GM21619 (cell line): ENCODE data around the gene NR5A2.

Experiments used
- ATAC-seq: cut with Tn5 transposase; IDR thresholded peaks from one replicate; pipeline ENCODE4 v1.9.1; 2021; ENCODE audit not compliant: unreplicated experiment

NR5A2 gene

DNA sequence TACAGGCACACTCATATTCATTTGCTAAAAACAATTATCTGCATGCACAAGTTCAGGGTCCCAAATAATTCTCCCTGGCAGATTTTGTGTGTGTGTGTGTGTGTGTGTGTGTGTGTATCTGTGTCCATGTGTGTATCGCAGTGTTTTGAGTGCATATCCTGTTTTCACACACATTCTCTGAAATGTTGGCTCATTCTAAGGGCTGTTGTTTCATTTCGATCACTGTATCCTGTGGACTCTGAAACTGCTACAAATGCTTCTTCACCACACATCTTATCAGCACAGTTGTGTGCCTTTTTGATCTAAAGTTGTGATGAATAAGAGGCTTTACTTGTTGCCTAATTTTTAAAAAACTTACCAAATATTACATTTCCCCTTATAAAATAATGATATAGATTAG, 34.6 kb downstream of the NR5A2 start:
- no peak for ATAC-seq

DNA sequence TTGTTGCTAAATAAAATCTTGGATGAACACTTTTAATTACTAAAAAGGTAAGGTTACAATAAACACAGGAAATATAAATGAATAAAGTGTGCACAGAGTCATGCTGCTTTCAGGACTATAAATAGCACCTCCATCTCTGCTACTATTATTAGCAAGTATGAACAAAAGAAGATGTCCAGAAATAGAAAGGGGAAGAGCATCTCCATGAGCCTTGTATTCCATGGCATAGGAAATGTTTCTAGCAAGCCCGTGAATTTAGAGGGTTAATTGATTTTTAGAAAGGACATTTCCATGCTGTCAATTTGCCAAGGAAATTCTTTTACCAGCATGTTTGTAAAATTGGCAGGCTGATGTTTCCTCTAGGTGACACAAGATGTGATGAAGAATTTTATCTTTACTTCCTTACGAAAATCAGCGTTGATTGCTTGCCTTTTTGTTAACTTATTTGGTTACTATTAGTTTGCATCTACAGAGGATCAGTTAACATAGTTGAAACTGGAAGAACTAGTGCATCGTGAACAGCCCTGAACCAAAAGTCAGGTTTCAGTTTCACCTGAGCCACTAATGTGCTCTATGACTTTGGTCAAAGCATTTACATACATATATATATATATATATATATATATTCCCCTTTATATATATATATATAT, 45.3 kb downstream of the NR5A2 start:
- peak; percentile 98 for ATAC-seq

DNA sequence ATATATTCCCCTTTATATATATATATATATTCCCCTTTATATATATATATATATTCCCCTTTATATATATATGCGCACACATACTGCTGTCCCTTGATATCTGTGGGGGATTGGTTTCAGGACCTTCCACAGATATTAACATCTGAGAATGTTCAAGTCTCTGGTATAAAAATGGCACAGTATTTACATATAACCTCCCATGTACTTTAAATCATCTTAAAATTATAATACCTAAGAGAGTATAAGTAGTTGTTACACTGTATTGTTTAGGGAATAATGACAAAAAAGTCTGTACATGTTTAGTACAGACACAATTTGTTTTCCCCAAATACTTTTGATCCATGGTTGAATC, 45.8 kb downstream of the NR5A2 start:
- ATAC-seq, result peak; percentile 40

DNA sequence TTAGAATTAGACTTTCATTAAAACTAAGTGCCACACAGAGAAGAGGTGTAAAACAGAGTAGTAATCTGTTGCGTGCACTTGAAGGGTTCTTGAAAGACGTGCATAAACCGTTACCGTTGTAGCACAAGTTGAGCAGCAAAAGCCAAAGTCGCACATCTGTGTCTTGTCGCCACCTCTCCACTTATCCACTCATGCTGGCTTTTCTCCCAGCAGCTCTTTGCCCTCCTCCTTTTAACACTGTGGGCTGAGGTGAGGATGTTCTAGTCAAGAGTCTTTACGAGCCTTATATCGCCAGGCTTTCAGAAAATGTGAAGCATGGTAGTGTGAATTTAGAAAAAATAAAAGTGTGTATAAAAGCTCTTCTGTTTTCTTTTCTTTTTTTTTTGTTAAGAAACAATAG, 48.0 kb downstream of the NR5A2 start:
- ATAC-seq, result no peak

DNA sequence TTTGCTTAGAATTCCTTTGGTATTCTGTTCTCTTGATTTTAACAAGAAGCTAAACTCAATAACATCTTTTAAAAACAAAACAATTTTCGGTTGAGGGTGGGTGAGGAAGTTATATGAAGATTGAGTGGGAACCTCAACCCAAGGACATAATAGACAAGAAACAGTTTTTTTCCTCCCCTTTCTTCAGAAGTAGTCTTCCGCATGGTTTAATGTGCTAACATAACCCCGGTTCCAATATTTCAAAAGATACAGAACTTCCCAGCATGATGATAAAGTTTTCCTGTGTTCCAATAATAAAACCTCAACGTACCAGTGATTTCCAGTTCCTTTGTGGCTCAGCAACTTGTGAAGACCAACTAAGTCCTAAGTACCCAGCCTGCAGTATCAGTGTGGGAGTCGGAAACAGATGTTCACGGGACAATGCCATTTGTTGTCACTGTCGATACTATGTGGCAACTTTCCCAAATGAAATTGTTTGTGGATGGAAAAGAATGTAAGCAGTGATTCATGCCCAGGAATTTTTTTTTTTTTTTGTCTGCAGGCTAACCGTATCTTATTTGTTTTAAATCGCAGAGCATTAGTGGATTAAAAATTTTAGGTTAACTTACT, 48.5 kb downstream of the NR5A2 start:
- ATAC-seq, result no peak

DNA sequence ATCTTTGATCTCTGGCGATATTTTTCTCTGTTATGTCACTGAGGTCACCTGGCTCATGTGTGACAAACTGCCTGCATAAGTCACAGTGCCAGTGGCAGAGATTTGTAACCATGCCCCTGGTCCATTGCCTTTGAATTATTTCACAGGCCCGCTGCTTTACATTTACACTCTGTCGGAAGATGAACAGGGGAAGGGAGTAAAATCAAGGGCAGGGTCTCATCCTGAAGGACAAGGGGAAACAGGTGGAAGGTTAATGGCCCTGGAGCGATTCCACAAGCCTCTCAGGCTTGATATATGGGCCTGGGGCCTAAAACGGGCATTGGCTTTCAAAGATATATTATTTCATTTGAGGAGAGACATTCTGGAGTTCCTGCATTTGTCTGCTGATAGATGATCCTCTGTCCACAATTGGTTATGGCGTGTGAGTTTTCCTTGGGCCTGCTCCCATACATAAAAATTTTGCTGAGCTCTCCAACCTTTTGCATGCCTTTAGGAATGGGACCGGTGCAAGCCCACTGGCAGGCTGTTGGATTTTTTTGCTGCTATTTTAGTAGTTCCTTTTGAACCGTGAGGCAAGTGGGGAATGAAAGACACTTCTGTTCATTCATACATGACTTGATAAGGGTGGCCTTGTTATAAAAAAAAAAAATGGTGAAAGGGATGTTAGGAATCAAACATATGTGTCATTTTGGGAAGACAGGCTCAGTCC, 51.9 kb downstream of the NR5A2 start:
- ATAC-seq, result no peak

DNA sequence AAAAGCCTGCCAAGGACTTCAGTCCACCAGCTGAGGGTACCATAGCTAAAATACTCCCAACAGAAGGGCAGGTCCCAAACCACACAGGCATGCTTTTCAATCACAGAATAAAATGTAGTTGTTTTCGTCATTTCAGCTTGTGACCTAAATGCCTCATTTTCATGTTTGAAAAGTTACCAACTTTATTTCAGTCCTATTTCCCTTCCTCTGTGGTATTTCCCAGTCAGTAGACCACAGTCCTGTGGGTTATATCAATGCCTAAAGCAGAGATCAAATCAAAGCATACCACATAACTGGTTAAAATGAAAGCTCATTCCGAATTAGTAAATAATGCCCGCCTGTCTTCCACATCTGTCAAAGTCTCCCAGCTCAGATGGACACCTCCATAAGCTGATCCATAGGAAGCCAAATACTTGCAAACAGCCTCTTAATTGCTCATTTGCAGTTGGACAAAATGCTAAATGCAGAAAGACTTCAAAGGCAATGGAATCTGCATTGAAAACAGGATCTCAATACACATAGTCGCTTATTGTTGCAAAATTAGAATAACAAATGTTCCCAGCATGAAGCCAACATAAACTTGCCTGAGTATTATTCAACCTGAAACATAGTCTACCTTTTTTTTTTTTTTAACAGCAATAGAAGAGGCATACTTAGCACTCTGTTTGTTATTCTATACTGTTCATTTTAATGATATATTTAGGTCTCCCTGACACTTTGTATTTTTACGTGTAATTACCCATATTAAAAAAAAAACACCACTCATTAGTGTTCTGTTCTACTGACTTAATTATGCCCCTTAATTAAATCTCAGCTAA, 53.9 kb downstream of the NR5A2 start:
- no peak for ATAC-seq

DNA sequence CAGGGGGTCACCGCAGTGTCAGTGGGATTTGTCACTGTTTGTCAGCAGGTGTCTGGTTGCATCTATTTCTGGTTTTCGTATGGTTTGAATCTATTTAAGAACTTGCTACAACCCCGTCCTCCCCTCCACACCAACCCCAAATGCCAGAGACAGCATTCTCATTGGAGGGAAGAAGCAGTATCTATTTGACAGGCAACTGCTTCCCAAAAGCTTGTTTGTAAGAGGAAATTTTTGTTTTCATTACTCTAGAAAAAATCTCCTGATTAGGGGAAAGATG, 54.4 kb downstream of the NR5A2 start:
- no peak for ATAC-seq

DNA sequence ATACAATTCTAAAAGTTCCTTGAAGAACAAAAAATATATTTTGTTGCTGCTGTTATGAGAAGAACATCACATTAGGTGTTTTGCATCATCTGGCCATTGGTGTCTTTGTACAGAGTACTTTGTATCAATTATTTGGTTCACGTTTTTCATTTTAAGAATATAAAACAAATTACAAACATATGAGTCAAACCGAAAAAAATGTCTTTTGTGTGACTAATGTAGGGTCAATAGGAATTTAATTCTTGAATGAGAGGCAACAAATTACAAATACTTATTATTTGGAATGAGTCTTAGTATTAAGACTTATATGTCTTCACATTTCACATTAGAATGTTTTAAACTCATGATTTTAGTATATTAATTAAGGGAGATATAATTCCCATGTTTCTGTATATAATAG, 54.8 kb downstream of the NR5A2 start:
- ATAC-seq, result no peak

DNA sequence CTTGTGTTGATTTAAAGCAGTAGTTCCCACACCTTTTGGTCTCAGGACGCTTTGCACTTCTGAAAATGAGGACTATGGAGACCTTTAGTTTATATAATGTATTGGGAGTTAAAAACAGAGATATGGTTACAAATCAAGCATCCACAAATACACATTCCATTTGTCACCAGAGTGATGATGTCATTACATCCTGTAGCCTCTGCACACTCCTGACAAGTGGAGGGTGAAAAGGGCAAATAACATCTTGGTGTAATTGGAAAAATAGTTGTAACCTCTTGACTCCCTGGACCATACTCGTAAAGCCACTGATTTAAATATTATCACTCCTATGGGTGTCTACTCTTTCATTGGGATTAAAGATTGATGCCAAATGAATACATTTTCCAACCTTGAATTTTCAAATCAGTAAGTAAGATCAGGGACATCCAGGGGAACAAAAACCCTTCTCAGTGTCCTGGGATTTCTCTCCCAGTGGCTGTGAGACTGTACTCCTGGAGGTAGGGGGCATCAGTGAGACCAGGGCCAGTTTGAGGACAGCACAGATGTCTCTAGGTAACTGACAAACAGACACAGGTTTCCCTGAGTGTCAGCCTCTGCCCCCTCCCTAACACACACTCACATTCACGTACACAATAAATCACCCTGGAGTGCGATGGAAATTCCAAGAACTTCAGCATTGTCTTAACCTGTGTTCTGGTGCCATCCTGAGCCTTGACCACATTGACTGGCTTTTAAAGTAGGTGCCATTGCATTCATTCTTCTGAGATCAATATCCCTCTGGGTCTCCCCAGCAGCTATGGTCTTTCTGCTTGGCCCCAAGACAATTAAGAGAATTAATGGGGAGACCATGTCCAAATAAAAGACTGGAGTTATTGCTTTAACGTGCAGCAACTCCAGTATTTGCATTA, 63.0 kb downstream of the NR5A2 start:
- ATAC-seq, result no peak

DNA sequence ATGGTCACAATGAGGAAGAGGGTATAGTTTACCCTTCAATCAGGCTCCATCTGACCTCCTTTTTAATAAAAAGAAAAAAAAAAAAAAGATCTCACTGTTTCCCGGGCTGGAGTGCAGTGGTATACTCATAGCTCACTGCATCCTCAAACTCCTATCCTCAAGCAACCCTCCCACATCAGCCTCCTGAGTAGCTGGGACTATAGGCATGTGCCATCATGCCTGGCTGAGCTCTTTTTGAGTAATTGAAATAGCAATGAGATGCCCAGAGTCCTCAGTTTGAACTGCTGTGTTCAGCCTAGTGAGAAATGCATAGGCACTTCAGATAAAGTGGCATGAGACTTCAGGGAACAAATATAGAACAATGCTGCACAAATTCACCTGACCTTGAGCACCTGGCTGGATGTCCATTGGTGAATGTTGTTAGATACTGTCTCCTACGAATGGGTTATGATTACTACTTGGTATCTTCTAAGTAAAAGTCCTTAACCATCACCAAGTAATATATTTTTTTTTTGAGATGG, 67.6 kb downstream of the NR5A2 start:
- ATAC-seq, result no peak

DNA sequence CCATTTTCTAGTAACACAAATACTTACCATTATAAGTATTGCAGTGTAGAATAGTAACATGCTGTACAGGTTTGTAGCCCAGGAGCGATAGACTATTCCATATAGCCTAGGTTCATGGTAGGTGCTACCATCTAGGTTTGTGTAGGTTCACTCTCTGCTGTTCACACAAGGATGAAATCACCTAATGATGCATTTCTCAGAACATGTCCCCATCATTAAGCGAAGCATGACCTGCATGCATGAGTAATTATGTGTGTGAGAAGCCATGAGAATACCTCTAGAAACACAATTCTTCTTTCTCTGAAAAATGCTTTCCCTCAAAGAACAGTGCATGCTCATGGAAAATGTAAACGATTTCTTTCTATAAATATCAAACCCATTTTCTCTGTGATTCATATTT, 69.3 kb downstream of the NR5A2 start:
- no peak for ATAC-seq

DNA sequence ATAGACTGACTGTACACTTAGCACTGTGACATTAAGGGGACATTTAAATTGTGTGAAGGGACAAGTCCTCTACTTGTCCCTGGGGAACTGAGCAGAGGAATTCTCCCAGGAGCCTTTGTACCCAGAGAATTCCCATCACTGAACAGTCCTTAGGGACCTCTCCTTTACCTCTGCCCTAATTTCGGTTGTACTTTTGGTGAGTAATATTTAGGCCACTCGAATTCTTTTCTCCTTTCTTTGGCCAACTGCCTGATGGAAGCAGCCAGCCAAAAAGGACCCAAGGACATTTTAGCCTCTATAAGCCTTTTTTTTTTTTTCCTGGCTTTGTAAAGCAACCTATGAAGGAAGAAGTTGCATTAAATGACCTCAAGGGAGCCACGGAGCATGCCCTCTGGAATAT, 71.5 kb downstream of the NR5A2 start:
- ATAC-seq, result no peak

DNA sequence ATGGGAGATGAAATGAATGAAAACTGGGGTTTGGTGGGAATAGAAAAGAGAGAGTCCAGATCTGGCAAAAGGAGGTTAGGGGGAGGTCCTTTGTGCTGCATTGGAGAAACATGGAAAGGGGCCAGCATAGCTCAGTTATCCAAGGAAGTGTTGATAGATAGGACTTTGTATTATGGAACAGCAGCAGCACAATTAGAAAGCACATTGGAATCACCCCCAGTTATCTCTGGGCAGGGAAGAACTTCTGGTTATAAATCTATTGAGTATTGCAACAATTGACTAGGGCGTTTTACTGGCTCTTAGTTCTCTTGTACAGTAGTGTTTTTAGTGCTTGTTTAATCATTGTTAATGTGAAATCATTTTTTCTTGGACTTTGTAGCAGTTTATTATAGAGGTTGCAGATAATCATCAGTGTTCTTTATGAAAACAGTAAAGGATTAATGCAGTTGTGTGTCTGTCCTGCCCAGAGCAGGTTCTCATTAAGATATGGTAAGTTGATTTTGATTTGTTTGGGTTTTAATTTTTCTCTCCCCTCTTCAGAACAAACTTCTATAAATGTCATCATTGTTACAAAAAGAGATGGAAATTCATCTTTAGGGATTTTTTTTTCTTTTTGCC, 76.6 kb downstream of the NR5A2 start:
- ATAC-seq, result no peak

DNA sequence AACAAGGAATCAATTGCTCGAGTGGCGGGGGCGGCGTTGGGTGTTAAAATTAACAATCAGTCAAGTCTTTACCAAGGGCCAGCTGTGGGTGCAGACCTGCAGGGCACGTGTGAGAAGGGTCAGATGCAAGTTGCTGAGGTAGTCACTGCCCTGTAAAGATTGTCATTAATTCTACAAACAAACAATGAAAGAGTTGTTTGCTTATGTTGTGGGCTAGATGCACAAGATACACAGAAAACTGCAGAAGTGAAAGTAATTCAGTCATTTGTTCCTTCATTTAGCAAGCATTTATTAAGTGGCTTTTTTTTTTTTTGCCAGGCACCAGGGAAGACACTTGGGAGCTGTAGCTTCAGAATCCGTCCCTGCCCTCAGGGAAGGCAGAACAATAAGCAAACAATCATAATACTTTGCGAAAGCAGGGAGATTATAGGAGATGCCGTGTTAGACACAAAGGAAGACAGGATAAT, 79.5 kb downstream of the NR5A2 start:
- ATAC-seq, result no peak

DNA sequence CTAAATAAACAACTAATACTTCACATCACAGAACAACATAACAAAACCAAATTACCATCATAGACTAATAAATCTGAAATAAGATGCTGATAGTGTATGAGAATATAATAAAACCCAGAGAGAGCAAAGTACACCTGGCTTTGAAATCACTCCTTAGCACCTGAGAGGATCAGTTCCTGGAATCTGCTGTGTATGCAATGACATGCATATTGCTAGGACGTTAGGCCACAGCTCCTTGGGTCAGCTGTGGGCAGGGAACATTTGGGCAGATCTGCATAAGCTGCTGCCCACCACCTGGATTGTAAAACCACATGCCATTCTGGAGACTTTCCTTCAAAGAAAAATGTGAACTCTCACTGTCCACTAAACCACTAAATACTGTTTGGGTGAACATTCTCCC, 81.1 kb downstream of the NR5A2 start:
- ATAC-seq, result no peak

DNA sequence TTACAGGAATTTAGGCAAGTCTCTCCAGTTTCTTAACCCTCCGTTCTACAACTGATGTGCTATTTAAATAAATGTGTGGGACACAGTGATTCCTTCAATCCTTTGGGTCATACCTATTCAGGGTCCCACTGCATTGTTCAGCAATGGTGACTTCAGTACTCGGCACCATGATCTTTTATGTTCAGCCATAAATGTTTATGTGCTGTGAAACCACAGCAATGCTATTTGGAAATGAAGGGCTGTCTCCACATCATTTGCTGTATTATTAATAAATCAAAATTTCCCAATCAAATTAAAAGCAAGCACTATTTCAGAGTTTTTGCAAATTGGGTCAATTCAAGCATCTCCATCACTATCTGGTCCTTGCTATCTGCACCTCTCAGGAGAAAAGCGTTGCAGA, 84.8 kb downstream of the NR5A2 start:
- no peak for ATAC-seq

DNA sequence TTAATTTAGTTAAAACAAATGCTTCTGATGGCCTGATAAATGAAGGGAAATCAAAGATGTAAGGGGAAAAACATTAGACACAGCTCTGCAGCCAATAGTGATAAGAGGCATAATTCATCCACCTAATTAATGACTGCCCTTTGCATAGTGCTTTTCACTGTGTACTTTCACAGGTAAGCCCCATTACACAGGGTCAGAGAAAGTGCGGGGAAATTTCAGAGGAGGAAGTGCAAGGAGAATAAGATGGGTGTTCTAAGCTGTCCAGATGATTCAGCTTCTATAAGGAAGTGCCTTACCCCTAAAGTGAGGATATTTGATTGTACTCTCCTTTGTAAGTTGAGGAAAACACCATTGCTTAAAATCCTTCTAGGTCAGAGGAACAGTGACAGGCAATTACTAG, 88.0 kb downstream of the NR5A2 start:
- ATAC-seq, result no peak

DNA sequence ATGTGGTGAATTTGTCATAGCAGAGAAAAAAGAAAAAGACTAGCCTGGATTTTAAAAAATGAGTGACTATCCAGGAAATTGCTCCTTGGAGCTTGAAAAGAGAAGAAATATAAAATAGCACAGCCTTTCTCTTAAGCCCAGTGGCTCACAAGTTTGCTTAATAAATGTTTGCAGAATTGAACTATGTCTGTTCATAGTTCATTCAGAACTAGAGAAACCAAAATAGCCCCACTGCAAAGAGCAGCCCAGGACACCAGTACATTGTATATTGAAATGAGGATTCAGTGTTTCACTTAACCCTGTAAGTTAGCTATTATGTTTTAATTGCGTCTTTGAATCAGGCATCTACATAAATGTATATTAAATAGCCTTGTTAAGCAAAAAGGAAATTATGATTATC, 88.8 kb downstream of the NR5A2 start:
- no peak for ATAC-seq

DNA sequence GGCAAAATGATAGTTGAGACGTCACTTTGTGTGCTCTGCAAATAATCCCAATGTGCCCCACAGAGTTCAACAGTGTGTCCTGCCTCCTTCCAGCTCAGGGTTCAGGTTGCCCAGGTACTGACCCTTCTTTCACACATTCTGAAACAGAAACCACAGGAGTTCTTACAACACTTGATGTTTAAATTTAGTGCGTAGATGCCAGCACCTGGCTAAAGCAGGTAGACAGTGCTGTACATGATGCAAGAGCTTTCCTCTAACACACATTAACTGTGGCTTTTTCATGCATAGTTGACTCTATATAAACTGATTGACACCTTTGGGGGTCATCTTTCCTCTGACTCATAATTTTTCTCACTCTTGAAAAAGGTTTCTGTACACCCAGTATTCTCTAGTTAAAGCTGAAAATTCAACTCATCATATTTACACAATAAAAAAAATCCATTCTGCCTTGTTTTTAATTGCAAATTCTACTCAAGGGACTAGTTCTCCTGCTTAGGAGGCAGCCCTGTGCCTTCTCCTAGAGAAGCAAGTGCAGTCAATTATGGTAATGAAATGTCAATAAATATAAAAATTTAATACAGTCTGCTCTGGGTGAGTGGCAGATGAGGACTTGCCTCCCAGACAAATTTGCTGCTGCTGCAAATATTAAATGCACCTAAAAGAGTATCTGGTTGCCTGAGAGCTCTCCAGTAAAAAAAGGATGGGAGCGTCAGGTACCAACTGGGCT, 91.4 kb downstream of the NR5A2 start:
- ATAC-seq, result no peak
